GM21717 (cell line): Measurements from ENCODE around the gene GNAS-AS1.

Source experiments
- ATAC-seq: cut with Tn5 transposase; IDR thresholded peaks from one replicate; pipeline ENCODE4 v1.9.1; 2021; ENCODE audit warnings: mild to moderate bottlenecking, moderate library complexity; ENCODE audit not compliant: unreplicated experiment

Gene GNAS-AS1

DNA sequence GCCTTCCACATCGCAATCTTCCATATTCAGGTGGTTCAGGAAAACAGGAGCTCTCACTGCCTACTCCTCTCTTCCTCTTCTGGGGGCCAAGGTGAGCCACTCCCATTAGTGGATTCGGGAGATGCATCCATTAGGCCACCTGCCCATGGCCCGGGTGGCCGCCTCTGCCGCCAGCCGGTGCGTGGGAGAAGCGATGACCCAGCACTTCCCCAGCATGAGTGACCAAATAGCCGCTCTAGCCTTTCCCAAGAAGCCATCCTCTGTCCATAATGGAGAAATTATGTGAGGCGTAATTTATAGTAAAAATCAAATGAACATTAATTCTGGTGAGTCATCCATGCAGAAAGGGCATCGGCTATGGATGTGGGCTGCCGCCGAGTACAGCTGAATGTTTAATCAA, 39.4 kb downstream of the GNAS-AS1 start:
- no peak for ATAC-seq

DNA sequence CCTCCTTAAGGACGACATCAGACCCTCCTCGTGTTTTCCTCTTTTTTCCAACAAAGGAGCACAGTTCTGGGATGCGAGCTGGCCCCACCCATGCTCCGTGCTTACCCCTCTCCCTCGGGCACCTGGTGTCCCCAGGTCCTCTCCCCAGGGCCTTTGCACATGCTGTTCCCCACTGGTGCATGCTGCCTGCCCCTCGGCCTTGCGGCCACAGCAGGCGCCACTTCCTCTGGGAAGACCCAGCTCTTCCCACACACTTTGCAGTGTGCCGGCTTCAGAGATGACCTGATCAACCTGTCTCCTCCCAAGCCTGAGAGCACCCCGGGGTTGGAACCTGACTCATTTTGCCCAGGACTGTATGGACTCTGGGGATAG, 39.8 kb downstream of the GNAS-AS1 start:
- ATAC-seq, result no peak

DNA sequence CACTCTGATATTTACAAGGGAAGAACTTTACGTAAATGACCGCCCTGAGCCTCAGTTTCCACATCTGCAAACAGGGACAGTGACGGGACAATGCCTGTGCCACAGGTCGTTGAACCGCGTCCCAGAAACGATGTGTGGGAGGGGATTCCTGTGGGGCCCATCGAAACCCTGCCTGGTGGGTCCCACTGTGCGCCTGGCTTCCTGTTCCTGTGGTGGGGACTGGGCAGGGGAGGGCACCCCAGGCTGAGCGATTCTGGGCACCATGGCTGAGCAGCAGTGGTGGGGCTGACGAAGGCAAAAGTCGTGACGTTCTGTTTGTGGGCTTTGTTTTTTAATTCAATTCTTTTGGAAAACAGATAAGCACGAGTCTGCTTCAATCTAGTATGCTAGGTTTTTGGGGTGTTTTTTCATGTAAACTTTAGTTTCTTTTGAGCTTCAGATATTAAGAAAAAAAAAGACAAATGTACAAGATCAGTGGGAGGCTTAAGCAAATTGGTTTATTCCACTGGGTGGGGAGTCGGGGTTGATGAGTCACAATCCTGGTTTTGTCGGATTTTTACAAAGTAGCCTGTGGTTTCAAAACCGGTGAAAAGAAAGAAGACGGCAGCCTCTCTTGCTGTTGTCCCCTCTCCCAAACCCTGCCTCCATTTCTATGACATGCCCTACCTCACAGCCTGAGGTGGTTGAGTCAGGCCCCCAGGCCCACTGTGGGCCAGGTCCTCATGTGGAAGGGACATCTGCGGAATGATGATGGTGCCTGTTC, 40.4 kb downstream of the GNAS-AS1 start:
- no peak for ATAC-seq

DNA sequence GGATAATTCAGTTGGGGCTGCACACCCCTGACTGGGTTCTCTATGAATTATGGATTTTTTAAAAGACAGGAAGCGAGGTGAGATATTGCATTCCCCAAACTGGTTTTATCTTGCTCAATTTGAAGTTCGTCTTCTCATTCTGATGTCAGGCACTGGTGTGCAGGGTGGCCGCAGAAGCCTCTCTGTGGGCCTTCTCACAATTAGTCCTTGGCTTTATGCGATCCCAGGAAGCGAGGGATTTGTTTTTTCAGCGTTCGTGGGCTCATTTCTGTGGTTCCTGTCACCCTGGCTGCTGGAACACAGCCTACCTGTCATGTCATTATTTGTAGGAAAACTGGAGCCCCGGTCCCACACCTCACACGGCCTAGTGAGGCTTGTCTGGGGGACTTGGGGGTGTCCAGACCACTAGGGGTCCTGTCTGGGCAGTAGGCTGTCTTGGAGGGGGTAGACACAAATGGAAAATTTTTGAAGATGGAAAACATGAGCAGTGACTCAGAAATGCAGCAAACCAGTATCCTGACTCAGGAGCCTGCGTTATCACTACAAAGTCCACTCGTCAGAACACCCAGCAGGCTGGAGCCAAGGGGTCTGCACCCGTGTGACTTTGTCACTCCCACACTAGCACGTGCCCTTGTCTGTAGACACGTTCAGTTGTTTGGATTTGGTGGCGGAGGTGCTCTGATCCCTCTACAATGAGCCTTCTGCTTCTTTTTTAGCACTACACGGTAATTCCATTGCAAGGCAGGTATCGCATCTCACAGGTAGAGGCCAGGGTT, 42.2 kb downstream of the GNAS-AS1 start:
- ATAC-seq, result no peak

DNA sequence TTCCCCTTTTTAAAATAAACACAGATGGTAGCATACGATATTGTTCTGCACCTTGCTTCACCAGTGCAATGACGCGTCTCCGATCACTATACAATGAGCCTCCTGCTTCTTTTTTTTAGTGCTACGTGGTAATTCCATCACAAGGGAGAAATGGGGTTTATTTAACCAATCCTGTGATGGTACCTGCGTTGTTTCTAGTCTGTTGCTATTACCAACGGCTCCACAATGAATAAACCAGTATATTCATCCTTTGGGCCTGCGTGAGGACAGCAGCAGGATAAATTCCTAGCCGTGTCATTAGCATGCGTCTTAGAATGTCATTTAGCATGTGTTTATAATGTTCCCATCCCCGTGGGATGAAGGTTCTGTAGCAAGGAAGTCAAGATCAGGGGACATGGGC, 42.9 kb downstream of the GNAS-AS1 start:
- no peak for ATAC-seq

DNA sequence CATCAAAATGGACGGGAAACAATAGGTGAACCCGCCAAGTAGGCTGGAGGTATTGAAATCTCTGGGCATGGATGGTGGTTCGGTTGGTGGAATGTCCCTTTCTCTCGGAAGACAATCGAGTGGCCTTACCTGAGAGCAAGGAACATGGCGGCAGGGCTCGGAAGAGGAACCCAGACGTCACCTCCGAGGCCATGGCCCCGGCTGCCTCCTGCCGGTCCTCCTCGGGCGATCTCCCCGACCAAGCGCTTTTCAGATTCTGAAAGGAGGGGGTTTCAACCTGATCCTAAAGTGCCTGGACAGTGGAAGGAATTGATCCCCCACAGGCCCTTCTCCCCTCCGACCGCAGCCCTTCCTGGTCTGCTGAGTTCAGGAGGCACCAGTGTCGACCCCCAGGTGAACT, 47.2 kb downstream of the GNAS-AS1 start:
- no peak for ATAC-seq

DNA sequence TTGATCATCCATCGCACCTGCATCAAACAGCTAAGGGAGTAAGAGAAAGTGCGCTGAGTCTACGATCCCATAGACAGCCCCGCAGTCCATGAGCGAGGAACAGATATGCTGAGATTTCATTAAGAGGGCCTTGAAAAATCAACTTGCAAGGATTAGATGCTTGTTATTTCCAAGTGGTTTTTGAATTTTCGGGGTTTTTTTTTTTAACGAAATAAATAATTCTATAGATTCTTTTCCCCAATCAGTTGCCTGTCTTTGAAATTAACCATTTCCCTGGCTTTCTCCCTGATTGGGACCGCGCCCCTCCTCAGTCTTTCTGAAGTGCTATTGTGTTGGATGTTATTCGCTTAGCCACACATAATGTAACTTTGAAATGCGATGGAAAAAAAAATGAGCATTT, 48.6 kb downstream of the GNAS-AS1 start:
- no peak for ATAC-seq

DNA sequence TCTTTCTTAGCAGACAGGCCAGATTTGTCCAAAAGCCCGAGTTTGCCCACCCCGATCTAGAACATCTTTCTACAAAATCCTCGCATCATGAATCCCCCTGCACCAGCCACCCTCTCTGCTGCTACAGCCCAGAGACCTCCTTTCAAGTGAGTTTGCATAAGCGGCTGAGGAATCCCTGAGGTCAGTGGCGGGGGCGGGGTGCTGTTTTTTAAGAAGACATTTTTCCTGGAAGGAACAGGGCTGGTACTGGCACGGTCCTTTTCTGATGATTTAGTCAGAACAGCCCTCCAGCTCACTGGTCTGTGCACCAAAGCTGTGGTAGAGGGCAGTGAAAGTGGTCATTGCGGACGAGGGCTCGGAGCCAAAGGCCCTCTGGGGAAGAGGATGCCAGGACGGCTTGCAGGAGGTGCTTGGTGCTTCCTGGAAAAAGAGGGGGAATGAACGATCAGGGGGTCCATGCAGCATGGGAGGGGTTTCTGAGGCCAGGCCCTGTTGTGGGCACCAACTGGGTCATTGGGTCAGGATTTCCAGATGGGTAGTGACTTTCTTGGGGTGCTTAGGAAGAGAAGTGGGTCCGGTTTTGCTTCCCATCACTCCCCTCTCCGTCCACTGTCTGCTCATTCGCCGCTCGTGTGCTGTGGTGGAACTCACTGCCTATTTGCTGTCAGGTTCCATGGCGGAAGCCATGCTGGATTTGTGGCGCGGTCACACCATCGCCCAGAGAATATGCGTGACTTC, 50.4 kb downstream of the GNAS-AS1 start:
- no peak for ATAC-seq

DNA sequence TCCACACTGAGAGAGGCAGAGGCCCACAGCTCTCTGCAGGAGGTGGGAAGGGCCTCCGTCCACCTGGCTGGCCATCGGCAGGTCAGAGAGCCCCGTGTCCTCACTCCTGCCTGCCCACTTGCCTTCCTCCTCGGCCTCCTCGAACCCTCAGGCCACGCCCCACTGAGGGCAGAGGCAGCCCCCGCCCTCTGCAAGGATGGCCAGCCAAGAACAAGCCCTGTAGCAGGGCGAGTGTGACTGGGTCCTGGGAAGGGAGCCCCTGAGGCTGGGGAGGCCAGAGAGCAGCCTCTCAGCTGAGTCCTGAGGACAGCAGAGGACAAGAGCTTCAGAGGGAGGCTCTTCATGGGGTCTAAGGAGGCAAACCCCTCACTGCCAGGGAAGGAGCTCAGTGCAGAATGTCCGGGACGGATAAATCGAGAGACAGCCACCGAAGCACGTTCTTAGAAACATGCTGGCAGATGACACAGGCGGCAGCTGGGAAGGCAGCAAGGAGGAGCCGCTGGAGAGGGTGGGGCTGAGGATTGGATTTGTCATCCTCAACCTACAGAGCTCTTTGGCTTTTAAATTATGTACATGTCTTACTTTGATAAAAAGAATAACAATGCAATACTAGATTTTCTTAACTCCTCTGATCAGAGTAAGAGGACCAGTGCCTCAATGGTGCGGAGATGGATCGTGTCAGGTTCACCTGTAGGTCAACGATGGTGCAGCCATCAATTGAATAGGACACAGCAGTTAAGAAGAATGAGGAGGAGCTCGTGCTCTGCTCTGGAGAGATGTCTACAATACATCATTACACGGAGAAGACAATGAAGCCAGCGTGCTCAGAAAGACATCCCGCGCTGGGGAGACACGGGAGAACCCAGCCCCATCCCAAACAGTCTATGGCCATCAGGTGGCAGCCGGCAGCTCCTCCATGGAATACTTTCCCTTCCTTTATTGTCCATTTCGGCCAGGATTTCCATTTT, 53.0 kb downstream of the GNAS-AS1 start:
- ATAC-seq, result no peak

DNA sequence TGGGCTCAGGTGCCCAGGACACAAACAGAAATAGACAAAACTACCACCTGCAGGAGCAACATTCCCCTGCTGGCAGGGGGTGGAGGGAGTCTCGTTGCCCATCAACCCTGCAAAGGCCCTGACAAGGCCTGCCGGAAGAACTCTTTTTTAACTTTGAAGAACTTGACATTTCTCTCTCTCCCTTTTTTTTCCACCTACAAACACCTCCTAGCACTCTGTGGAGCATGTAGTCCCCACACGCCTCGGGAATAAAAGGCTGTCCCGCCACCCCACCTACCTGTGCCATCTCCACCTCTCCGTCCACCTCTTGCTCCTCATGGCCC, 54.8 kb downstream of the GNAS-AS1 start:
- no peak for ATAC-seq

DNA sequence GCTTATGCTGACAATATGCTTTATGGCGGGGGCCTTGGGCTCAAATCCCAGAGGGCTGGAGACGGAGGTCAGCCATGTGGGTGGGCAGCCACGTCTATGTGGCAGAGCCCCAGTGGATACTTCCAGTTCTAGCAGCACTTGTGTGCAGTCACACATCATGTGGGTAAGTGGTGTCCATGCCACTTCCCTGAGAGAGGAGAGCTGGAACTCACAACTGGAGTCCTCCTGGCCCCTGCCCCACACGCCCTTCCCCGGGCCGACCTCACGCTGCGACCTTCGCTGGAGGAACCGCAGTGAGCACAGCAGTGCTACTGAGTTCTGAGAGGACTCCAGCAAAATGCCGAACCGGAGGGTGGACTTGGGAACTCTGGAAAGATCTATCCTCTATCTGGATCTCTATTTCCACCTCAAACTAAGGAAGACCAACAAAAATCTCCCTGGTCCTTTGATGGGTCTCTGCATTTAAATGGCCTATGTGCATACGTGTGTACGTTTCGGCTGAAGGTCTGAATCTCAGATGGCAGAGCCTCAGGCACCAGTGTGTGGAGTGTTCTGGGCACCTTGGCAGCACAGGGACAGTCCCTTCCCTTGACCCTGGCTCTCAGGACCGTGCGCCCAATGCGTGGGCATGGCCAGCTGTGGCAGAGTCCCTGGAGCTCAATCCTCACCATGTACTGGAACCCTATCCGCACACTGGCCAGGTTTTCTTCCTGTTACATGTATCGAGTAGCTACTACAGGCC, 55.4 kb downstream of the GNAS-AS1 start:
- no peak for ATAC-seq

DNA sequence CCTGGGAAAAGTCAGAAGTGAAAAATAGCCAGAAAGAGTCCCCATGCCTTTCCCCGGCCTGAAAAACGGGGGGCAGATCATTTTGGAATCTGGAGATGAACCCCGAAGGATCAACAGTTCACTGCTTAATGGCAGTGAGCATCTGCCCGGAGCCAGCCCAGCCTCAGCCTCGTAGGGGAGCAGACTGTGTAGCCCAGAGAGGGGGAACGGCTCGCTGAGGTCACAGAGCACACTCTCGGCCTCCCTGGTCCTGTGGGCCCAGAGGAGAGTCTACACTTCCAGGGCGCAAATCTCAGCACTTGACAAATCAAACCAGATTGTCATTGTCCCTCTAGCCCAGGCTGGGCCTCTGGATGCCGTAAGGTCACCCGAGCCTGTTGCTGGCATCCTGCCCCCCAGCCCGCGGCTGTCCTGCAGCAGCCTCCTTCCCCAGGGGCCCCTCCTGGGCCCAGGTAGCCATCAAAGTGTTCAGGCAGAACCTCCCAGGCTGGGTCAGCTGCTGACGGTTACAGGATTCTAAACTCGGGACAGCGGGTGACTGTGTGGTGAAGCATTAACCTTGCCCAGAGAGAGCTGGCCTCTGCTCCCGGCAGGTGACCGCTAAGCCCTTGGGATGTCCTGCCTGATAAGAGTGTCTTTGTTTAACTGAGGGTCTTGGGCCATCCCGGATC, 56.1 kb downstream of the GNAS-AS1 start:
- no peak for ATAC-seq

DNA sequence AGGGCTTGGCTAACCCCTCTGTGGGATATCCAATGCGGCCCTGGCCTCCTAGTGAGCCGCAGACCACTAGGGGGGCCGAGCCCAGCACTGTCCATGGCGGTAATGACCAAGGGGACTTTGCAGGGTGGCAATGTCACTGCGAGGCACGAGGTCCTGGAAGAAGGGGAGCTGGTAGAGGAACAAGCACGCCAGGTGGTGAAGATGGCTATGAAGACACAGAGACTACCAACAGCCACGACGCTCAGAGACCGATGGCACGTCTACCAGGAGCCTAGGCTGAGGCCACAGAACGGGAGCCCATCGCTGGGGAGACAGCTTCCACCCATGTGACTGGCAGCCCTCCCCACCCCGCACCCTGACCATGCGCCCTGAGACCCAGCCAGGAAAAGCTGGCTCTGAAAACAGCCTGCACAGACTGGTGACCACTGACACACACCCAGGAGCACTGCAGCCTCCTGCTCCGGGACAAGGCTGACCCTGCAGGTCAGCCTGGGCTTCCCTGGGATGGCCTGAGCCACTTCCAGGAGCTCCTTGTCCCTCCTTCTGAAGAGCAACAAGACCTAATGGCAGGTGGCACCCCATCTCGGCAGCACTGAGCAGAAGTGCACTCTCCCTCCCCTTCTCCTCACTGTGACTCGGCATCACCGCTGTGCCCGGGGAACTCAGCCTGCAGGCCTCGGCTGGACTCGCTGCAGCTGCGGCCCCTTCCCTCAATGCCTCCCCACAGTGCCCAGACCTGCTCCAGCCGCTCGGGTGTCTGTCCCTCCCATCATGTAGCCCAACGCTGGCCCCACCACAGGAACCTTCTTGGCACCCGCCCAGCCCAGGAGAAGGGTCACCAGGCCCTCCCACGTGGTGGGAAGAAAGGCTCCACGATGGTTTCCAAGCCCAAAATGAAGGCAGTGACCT, 56.9 kb downstream of the GNAS-AS1 start:
- no peak for ATAC-seq

DNA sequence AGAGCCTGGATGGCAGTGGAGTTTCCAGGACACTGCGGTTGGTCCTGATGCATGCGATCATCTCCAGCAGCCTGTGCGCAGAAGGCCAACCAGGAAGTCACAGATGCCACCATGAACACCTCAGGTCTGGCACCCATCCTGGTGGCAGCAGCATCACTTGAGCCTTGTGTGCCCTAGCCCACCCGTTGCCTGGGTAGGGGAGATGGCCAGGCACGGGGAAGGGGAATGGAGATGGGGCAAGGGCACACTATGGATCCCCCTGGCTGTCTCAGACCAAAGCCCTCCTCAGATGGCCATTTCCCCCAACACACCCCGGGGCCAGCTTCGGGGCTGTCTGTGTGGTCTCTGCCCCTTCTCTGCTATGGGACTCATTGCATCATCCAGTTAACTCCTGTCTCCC, 58.3 kb downstream of the GNAS-AS1 start:
- no peak for ATAC-seq

DNA sequence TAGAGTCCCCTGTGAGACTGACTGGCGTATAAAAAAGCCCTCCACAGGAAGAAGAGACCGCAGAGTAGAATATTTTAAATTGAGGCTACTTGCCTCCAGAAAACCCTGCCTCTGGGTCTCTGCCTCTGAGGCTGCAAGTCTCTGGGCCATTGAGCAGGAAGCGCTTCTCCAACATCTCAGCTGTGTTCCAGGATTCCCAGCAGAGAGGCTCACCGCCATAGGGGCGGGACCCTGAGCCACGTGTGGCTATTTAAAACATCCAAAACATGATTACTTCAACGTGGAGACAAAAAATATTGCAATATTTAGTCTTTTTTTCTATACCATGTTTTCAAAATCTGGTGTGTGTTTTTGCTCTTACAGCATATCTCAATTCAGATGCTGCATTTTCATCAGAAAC, 59.4 kb downstream of the GNAS-AS1 start:
- ATAC-seq, result no peak

DNA sequence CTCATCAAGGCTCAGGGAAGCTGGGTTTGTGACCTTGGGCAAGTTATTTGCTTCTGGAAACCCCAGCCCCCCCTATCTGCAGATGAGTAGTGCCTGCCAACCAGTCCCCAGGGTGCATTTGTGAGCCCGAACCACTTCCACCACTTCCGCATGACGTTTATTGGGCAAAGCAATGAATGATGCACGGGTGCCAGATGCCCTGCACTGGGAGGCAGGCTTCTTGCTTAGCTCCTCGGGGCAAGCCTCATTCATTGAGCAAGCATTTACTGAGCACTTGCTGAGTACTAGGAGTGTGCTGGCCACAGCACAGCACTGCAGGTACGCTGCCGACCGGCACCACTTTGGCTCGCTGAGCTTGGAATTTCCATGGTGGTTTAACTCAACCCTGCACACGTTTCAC, 60.2 kb downstream of the GNAS-AS1 start:
- ATAC-seq, result no peak

DNA sequence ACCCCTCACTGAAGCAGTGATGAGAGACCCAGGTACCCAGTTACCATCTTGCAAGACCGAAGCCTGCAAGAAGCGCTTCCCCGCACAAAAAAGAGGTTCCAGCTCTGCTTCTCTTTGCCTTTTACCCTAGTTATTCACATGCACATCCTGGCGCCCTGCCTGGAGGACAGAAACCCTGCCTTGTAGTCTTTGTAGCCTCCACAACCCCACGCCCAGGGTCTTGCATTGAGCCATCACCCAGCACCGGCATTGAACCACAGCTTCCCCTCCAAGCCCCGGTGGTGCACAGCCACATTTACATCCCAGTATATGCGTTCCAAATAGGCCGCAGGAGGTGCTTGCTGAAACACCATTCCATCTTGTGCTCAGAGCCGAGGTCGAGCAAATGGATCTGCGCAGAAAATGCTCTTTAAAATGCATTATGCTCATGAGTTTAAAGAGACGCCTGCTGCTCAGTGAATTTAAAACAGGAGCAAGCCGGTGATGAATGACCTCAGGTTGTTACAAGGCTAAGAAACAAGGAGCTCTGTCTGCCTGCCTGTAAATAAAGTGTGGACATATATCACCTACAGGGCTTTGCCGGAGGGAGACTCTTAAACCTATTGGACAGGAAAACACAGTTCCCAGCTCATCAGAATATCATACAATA, 61.7 kb downstream of the GNAS-AS1 start:
- no peak for ATAC-seq
